Measurements from ENCODE around the gene EPGN. TPM values are rescaled to one million over a fixed set of nuclear protein-coding genes. Genes with fewer than 3 reads are reported as not detected.

EPGN gene
- total and polyA plus RNA-seq, 4 donors = 0.79 to 3.0 (median 1.6) TPM

DNA sequence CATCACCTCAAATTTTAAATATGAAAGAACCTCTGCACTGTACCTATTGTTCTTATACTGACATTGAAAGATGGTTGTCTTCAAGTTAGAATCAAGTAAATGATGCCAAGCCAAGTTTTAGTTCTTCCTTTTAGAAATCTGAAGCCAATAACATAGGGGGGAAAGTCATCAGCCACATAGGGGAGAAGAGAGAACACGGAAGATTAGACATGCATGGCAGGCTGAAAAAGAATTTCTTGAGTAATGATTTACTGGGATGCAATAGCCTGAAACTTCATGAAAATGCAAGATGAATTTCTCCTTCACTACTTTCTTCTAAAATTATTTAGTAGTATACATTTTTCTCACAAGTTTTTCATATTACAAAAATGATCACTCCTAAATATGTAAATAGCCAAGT lies 13.6 kb upstream of the EPGN start:
- no peak overlapping the region for H3K4me3 ChIP-seq
- no peaks in the 10 kb centered on the region for H3K36me3 ChIP-seq (ENCODE audit: control insufficient read depth in 4 of 4, insufficient read depth in 4 of 4, low read length in 4 of 4)
- H3K9me3 ChIP-seq (ENCODE audit: control insufficient read depth in 4 of 4, insufficient read depth in 3 of 4, low read length in 3 of 4) = no peaks in the 10 kb centered on the region
- TF ChIP-seq, protein P1, sequence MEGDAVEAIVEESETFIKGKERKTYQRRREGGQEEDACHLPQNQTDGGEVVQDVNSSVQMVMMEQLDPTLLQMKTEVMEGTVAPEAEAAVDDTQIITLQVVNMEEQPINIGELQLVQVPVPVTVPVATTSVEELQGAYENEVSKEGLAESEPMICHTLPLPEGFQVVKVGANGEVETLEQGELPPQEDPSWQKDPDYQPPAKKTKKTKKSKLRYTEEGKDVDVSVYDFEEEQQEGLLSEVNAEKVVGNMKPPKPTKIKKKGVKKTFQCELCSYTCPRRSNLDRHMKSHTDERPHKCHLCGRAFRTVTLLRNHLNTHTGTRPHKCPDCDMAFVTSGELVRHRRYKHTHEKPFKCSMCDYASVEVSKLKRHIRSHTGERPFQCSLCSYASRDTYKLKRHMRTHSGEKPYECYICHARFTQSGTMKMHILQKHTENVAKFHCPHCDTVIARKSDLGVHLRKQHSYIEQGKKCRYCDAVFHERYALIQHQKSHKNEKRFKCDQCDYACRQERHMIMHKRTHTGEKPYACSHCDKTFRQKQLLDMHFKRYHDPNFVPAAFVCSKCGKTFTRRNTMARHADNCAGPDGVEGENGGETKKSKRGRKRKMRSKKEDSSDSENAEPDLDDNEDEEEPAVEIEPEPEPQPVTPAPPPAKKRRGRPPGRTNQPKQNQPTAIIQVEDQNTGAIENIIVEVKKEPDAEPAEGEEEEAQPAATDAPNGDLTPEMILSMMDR (IDR thresholded peaks at IDR 0.05; ENCODE audit: control extremely low read depth, extremely low read depth) = no peak
- ATAC-seq (ENCODE audit: insufficient read depth, low FRiP score) (no peak), DNase-seq (no peak)
- no peak overlapping the region for H3K27ac ChIP-seq (ENCODE audit: low read depth in 1 of 2, low read length in 1 of 2)
- WGBS, 2 donors = 94 to 96% methylated on average over 1 of the region's 1 CpG
- H3K9ac ChIP-seq (ENCODE audit: insufficient read depth in 1 of 2, low read length in 2 of 2) = no peak overlapping the region
- no peaks in the 10 kb centered on the region for H3K27me3 ChIP-seq (ENCODE audit: control insufficient read depth in 3 of 3, insufficient read depth in 3 of 3, low read length in 2 of 3)
- peaks cover 0 to 3% (median 0%) of the 10 kb centered on the region in 5 donors for H3K4me1 ChIP-seq (ENCODE audit: control insufficient read depth in 5 of 5, insufficient read depth in 5 of 5, low read length in 5 of 5)

DNA sequence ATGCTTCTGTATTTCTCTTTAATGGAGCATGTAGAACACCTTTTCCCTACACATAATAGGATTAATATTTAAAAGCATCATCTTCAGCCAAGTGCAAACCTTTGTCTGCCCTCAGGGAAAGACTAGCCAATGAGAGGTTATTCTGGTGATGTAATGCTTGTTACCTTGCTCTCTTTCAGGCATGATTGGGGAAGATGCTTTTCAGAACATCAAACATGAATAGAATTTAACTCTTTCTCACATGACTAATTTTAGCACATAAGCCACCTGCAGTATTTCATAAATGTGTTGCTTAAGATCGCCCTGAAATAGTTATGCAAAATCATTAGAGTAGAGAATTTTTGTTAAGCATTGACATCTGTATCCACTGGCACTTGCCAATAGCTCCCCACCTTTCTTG lies 10.7 kb upstream of the EPGN start:
- Histone ChIP-seq H3K9ac (ENCODE audit: insufficient read depth in 1 of 2, low read length in 2 of 2) (no peak overlapping the region), H3K27me3 (ENCODE audit: control insufficient read depth in 3 of 3, insufficient read depth in 3 of 3, low read length in 2 of 3) (no peaks in the 10 kb centered on the region), H3K36me3 (ENCODE audit: control insufficient read depth in 4 of 4, insufficient read depth in 4 of 4, low read length in 4 of 4) (no peaks in the 10 kb centered on the region), H3K27ac (ENCODE audit: low read depth in 1 of 2, low read length in 1 of 2) (no peak overlapping the region), H3K9me3 (ENCODE audit: control insufficient read depth in 4 of 4, insufficient read depth in 3 of 4, low read length in 3 of 4) (no peaks in the 10 kb centered on the region), H3K4me3 (no peak overlapping the region), H3K4me1 (ENCODE audit: control insufficient read depth in 5 of 5, insufficient read depth in 5 of 5, low read length in 5 of 5) (peaks cover 0 to 3% (median 0%) of the 10 kb centered on the region in 5 donors)
- TF ChIP-seq, protein P1 (IDR thresholded peaks at IDR 0.05; ENCODE audit: control extremely low read depth, extremely low read depth) = no peak
- 87 to 96% methylated on average over 1 of the region's 1 CpG for WGBS, 2 donors
- DNase-seq (no peak), ATAC-seq (ENCODE audit: insufficient read depth, low FRiP score) (no peak)

DNA sequence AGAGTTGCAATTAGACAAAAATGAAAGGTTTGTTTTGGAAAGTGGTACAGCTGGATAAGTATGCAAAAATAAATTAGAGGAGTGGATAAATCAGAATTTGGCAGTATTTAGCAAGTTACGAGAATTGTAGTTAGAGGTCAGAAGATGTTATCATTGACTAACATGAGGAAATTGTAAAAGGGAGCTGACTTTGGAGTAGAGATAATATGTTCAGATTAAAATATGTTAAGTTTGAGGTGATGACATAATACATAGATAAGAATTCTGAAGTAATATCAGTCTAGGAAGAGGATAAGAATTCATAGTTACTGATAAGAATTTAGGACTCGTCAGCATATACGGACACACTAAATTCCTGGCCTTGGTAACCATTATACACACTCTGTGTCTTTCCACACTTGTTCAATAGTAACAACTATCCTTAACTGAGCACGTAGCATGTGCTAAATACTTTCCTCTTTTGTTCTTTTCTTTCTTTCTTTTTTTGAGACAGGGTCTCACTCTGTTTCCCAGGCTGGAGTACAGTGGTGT lies 4.1 kb upstream of the EPGN start:
- H3K4me3 ChIP-seq = no peak overlapping the region
- DNase-seq (no peak), ATAC-seq (ENCODE audit: insufficient read depth, low FRiP score) (no peak)
- H3K9me3 ChIP-seq (ENCODE audit: control insufficient read depth in 4 of 4, insufficient read depth in 3 of 4, low read length in 3 of 4) = no peaks in the 10 kb centered on the region
- peaks cover 0 to 2% (median 0%) of the 10 kb centered on the region in 3 donors for H3K27me3 ChIP-seq (ENCODE audit: control insufficient read depth in 3 of 3, insufficient read depth in 3 of 3, low read length in 2 of 3)
- H3K4me1 ChIP-seq (ENCODE audit: control insufficient read depth in 5 of 5, insufficient read depth in 5 of 5, low read length in 5 of 5) = no peaks in the 10 kb centered on the region
- H3K36me3 ChIP-seq (ENCODE audit: control insufficient read depth in 4 of 4, insufficient read depth in 4 of 4, low read length in 4 of 4) = no peaks in the 10 kb centered on the region
- TF ChIP-seq, protein P1 (IDR thresholded peaks at IDR 0.05; ENCODE audit: control extremely low read depth, extremely low read depth) = no peak
- H3K27ac ChIP-seq (ENCODE audit: low read depth in 1 of 2, low read length in 1 of 2) = no peak overlapping the region
- WGBS, 2 donors = 79 to 85% methylated on average over 4 of the region's 4 CpGs
- no peak overlapping the region for H3K9ac ChIP-seq (ENCODE audit: insufficient read depth in 1 of 2, low read length in 2 of 2)

DNA sequence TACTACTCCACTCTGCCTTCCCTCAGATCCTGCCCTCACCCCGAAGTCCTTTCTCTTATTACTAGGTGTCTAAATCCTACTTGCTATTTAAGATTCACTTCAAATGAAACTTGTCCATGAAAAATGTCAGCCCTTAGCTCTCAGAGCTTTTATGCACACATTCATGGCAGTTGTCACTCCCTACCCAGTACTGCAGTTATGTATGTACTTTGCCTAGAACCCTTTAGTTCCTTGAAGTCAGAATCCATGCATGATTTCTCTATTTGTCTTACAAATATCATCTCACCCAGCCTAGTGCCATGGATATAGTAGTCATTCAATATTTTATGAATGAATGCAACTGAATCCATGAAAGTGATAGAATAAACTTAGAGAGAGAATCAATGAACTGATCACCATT lies 3.3 kb upstream of the EPGN start:
- DNase-seq (no peak), ATAC-seq (ENCODE audit: insufficient read depth, low FRiP score) (no peak)
- H3K27me3 ChIP-seq (ENCODE audit: control insufficient read depth in 3 of 3, insufficient read depth in 3 of 3, low read length in 2 of 3) = peaks cover 0 to 2% (median 0%) of the 10 kb centered on the region in 3 donors
- no peak overlapping the region for H3K9ac ChIP-seq (ENCODE audit: insufficient read depth in 1 of 2, low read length in 2 of 2)
- 96 to 98% methylated on average over 1 of the region's 1 CpG for WGBS, 2 donors
- H3K27ac ChIP-seq (ENCODE audit: low read depth in 1 of 2, low read length in 1 of 2) = no peak overlapping the region
- TF ChIP-seq, protein P1 (IDR thresholded peaks at IDR 0.05; ENCODE audit: control extremely low read depth, extremely low read depth) = no peak
- H3K9me3 ChIP-seq (ENCODE audit: control insufficient read depth in 4 of 4, insufficient read depth in 3 of 4, low read length in 3 of 4) = no peaks in the 10 kb centered on the region
- no peak overlapping the region for H3K4me3 ChIP-seq
- H3K4me1 ChIP-seq (ENCODE audit: control insufficient read depth in 5 of 5, insufficient read depth in 5 of 5, low read length in 5 of 5) = no peaks in the 10 kb centered on the region
- no peaks in the 10 kb centered on the region for H3K36me3 ChIP-seq (ENCODE audit: control insufficient read depth in 4 of 4, insufficient read depth in 4 of 4, low read length in 4 of 4)
